ENCODE data around the gene HEMK1. TPM values are rescaled to one million over a fixed set of nuclear protein-coding genes. Genes with fewer than 3 reads are reported as not detected.

HEMK1 gene
- total RNA-seq, 4 donors from 2014 or later: 4.6 to 10.6 (median 6.3) TPM

DNA sequence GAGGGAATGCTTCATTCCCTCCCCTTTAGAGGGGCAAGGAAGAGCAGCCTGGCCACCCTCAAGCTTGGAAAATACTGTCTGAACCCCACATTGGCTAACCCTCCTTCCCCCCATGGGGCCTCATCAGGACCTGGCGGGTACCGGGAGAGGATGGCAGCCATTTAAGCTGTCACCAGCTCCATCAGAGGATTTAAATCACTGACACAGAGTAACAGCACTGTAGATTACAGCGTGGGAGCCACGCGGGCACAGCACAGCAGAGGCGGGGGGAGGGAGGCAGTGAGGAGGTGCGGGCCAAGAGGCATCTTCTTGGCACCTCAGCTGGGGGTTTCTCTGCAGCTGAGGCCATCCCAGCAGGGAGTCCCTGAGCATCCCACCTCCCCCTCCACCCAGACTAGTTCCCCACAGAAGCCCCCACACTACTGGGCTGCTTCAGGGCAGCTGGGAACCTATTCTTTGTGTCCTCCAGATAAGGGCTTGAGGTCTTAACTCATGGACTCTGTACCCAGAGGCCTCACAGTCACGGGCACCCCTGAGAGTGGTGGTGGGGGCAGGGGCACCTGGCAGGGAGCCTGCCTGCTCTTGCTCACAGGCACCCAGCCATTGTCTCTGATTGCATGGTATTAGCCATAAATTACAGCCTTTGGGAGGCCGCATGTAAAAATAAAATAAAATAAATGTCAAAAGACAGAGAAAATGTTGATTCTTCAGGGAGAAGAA is 44.0 kb upstream of the HEMK1 start:
- WGBS: 81% methylated on average over 7 of the region's 9 CpGs

DNA sequence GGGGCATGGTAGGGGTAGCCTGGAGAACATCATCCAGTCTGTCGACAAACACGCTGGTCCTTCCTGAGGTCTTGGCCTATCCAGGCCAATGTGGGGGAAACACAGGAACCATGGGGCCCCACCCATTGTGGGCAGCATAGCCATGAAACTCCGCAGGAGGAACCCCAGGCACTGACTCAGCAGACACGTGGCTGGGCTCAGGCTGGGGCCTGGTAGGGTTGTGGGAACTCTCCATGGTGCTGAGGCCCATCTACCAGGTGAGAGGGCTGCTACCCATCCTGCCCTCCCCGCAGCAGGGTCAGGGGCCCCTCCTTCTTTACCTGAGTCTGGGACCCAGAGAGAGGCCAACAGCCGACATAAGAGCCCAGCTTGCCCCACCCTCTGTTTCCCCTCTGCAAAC is 43.3 kb upstream of the HEMK1 start:
- H3K27me3 ChIP-seq: peaks cover 0 to 47% (median 0%) of the 10 kb centered on the region in 4 donors
- intact Hi-C loops (cut with DNase I): no loop called here
- H3K9me3 ChIP-seq: no peaks in the 10 kb centered on the region
- WGBS: 52% methylated on average over 6 of the region's 6 CpGs
- no peak overlapping the region for H3K27ac ChIP-seq (replicated peaks in 1 of 4)
- peaks cover 0 to 7% (median 0%) of the 10 kb centered on the region in 4 donors for H3K4me1 ChIP-seq
- TF ChIP-seq EP300 (IDR thresholded peaks at IDR 0.05): no peak
- TF ChIP-seq, protein P1, sequence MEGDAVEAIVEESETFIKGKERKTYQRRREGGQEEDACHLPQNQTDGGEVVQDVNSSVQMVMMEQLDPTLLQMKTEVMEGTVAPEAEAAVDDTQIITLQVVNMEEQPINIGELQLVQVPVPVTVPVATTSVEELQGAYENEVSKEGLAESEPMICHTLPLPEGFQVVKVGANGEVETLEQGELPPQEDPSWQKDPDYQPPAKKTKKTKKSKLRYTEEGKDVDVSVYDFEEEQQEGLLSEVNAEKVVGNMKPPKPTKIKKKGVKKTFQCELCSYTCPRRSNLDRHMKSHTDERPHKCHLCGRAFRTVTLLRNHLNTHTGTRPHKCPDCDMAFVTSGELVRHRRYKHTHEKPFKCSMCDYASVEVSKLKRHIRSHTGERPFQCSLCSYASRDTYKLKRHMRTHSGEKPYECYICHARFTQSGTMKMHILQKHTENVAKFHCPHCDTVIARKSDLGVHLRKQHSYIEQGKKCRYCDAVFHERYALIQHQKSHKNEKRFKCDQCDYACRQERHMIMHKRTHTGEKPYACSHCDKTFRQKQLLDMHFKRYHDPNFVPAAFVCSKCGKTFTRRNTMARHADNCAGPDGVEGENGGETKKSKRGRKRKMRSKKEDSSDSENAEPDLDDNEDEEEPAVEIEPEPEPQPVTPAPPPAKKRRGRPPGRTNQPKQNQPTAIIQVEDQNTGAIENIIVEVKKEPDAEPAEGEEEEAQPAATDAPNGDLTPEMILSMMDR (IDR thresholded peaks at IDR 0.05): no peak
- no peak for TF ChIP-seq POLR2AphosphoS5 (IDR thresholded peaks at IDR 0.05)
- no peak for TF ChIP-seq POLR2A (IDR thresholded peaks at IDR 0.05; ENCODE audit: low read depth)
- DNase-seq (ENCODE audit: extremely low spot score): no peak
- H3K4me3 ChIP-seq: no peak overlapping the region
- H3K36me3 ChIP-seq: no peaks in the 10 kb centered on the region

More for the DNA sequence above, 44.0 kb upstream of the HEMK1 start:
- no peaks in the 10 kb centered on the region for H3K36me3 ChIP-seq
- H3K4me3 ChIP-seq: no peak overlapping the region
- TF ChIP-seq POLR2AphosphoS5 (IDR thresholded peaks at IDR 0.05) (no peak), POLR2A (IDR thresholded peaks at IDR 0.05; ENCODE audit: low read depth) (no peak), EP300 (IDR thresholded peaks at IDR 0.05) (no peak)
- TF ChIP-seq, protein P1 (IDR thresholded peaks at IDR 0.05): no peak
- no peaks in the 10 kb centered on the region for H3K9me3 ChIP-seq
- peaks cover 0 to 5% (median 0%) of the 10 kb centered on the region in 4 donors for H3K4me1 ChIP-seq
- intact Hi-C loops (cut with DNase I): no loop called here
- no peak for DNase-seq (ENCODE audit: extremely low spot score)
- H3K27ac ChIP-seq (replicated peaks in 1 of 4): no peak overlapping the region
- peaks cover 0 to 41% (median 0%) of the 10 kb centered on the region in 4 donors for H3K27me3 ChIP-seq

DNA sequence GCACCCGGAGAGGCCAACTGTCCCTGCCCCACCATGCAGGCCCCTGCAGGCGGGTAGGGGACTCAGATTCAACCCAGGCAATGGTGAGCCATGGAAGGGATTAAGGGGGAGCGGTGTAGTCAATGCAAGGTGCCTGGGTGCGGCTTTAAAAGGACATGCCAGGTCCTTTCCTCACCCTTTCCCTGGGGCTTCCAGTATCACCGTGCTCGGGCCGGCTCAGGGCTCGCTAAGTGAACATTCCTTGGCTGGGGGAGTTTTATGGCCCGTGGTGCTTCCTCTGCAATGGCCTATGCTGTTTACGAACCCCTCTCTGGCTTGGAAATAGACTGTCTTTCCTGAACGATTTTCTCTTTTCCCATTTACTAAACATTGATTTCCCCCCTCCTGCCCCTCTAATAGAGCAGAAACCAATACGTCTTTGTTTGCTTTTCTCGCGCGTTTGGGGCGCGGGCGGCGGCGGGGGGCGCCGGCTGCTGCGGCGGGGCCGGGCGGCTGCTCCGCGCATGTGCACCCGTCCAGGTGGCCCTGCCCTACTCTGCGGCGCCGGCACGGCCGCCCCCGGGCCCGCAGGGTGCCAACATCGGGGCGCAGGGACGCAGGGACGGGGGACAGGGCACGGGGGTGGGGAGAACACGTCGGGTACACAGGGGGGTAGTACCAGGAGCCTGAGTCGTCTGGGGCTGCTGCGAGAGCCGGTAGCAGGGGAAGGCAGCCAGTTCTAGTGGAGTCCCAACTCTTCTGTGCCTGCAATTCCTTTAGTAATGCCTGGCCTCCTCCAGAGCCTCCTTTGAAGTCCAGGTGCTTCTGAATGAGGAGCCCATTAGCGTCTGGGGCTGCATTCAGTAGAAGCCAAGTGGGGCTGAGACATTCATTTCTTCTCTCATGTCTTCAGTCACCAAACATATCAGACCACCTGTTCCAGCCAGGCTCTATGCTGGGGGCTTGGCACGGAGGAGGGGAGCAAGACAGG is 39.0 kb upstream of the HEMK1 start:
- TF ChIP-seq, protein P1 (IDR thresholded peaks at IDR 0.05): no peak
- TF ChIP-seq POLR2AphosphoS5 (IDR thresholded peaks at IDR 0.05) (no peak), EP300 (IDR thresholded peaks at IDR 0.05) (no peak), POLR2A (IDR thresholded peaks at IDR 0.05; ENCODE audit: low read depth) (no peak)
- Histone ChIP-seq H3K36me3 (no peaks in the 10 kb centered on the region), H3K27me3 (peaks cover 0 to 50% (median 0%) of the 10 kb centered on the region in 4 donors), H3K4me3 (peak overlapping the region in 3 of 4 donors; percentile 17 to 32 (median 18)), H3K27ac (replicated peaks in 1 of 4) (no peak overlapping the region), H3K9me3 (no peaks in the 10 kb centered on the region), H3K4me1 (peaks cover 0 to 7% (median 0%) of the 10 kb centered on the region in 4 donors)
- no peak for DNase-seq (ENCODE audit: extremely low spot score)
- 19% methylated on average over 44 of the region's 48 CpGs for WGBS
- intact Hi-C loops (cut with DNase I): no loop called here

DNA sequence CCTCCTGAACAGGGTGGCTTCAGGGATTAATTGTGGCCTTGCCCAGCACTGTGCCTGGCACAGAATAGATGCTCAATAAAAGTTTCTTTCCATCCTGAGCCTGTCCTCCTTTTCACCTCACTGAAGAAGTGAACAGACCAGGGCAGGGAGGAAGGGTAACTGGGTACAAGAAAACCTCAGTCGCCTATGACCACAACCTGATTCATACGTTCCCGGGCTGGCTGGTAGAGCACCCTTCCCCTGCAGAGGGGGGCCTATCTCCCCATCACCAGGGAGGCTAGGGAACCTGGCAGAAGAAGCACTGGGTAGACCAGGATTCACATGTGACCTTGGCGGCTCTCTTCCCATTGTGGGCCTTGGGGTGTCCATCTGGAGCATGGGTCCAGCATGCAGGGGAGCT is 38.1 kb upstream of the HEMK1 start:
- WGBS: 93% methylated on average over 4 of the region's 4 CpGs

More for the DNA sequence above, 38.1 kb upstream of the HEMK1 start:
- no peak for DNase-seq (ENCODE audit: extremely low spot score)
- intact Hi-C loops (cut with DNase I): no loop called here
- H3K36me3 ChIP-seq: no peaks in the 10 kb centered on the region
- peaks cover 0 to 7% (median 0%) of the 10 kb centered on the region in 4 donors for H3K4me1 ChIP-seq
- no peak overlapping the region for H3K4me3 ChIP-seq
- TF ChIP-seq, protein P1 (IDR thresholded peaks at IDR 0.05): no peak
- TF ChIP-seq POLR2AphosphoS5 (IDR thresholded peaks at IDR 0.05): no peak
- no peak for TF ChIP-seq POLR2A (IDR thresholded peaks at IDR 0.05; ENCODE audit: low read depth)
- TF ChIP-seq EP300 (IDR thresholded peaks at IDR 0.05): no peak
- H3K9me3 ChIP-seq: no peaks in the 10 kb centered on the region
- peaks cover 0 to 45% (median 0%) of the 10 kb centered on the region in 4 donors for H3K27me3 ChIP-seq
- H3K27ac ChIP-seq (replicated peaks in 1 of 4): no peak overlapping the region

Data from esophagus muscularis mucosa (tissue), 4 donors.